H1 (cell line): Measurements from ENCODE around the gene ZNF683. TPM values are rescaled to one million over a fixed set of nuclear protein-coding genes. Genes with fewer than 3 reads are reported as not detected.

ENCODE experiments used
- CTCF ChIA-PET: fragments of 300-600 bp; sonication (Branson Sonifier 250); formaldehyde crosslinking; loops from one replicate; lab custom pipeline; 2021; ENCODE audit not compliant: partially characterized antibody; lab: Charles Lee
- POLR2A ChIA-PET: fragments of 300-600 bp; sonication (Branson Sonifier 250); formaldehyde crosslinking; loops from one replicate; lab custom pipeline; 2021; ENCODE audit warnings: inconsistent platforms; ENCODE audit not compliant: partially characterized antibody; lab: Charles Lee
- DNase-seq, 2 experiments: peaks; one replicate each; pipeline versions ENCODE4 v3.0.0 to v3.0.0-alpha.2; 2010 to 2022; ENCODE audit warnings: low spot score in 2 of 2, low read depth in 1 of 2, mixed read lengths in 1 of 2
- FAIRE-seq: peaks from 2 replicates; lab custom pipeline; 2011; peaks lifted over from hg19 to GRCh38; lab: Jason Lieb, UNC
- H2AFZ ChIP-seq: 2 replicates; pipeline ENCODE4 v1.8.1; 2012; ENCODE audit warnings: low read length, inconsistent platforms
- H2AK5ac ChIP-seq: 2 replicates; pipeline ENCODE4 v1.6.1; 2013; ENCODE audit warnings: low read depth, low read length
- H2BK120ac ChIP-seq: replicated peaks from 2 replicates; pipeline ENCODE3; 2013; ENCODE audit warnings: low read depth, low read length, inconsistent platforms
- H2BK12ac ChIP-seq: 2 replicates; pipeline ENCODE4 v1.6.1; 2013; ENCODE audit warnings: low read depth, low read length
- H2BK15ac ChIP-seq: 2 replicates; pipeline ENCODE4 v1.6.1; 2013; ENCODE audit warnings: low read length
- H2BK20ac ChIP-seq: 2 replicates; pipeline ENCODE4 v1.6.1; 2013; ENCODE audit warnings: low read length
- H2BK5ac ChIP-seq: 2 replicates; pipeline ENCODE4 v1.6.1; 2013; ENCODE audit warnings: low read depth, low read length
- H3K14ac ChIP-seq: 2 replicates; pipeline ENCODE4 v1.6.1; 2013; ENCODE audit warnings: inconsistent platforms; ENCODE audit not compliant: insufficient read length
- H3K18ac ChIP-seq: 2 replicates; pipeline ENCODE4 v1.6.1; 2013; ENCODE audit warnings: low read length; ENCODE audit errors: extremely low read depth
- H3K23ac ChIP-seq: 2 replicates; pipeline ENCODE4 v1.6.1; 2013; ENCODE audit warnings: inconsistent platforms; ENCODE audit not compliant: insufficient read length
- H3K23me2 ChIP-seq: 2 replicates; pipeline ENCODE4 v1.6.1; 2013; ENCODE audit warnings: low read depth, low read length
- H3K27ac ChIP-seq: 2 replicates; pipeline ENCODE4 v1.6.1; 2011; ENCODE audit warnings: low read depth, low read length, inconsistent platforms
- H3K27me3 ChIP-seq, 4 experiments: replicated peaks in 1 of 4; 1 replicate in 1 of 4; 2 replicates in 3 of 4; pipeline versions ENCODE4 v1.6.1 to v1.8.1; 2011 to 2013; ENCODE audit warnings: low read length in 3 of 4, mild to moderate bottlenecking in 3 of 4, inconsistent platforms in 2 of 4, mixed read lengths in 2 of 4, moderate library complexity in 1 of 4; ENCODE audit not compliant: control insufficient read depth in 3 of 4, insufficient read depth in 3 of 4; ENCODE audit errors: extremely low read depth in 1 of 4
- H3K36me3 ChIP-seq, 4 experiments: 2 replicates each; pipeline versions ENCODE4 v1.6.1 to v1.8.1; 2011 to 2013; ENCODE audit warnings: mild to moderate bottlenecking in 4 of 4, low read length in 3 of 4, moderate library complexity in 2 of 4, control low read depth in 1 of 4, inconsistent platforms in 1 of 4; ENCODE audit not compliant: insufficient read depth in 4 of 4, control insufficient read depth in 2 of 4
- H3K4ac ChIP-seq: replicated peaks from 2 replicates; pipeline ENCODE3; 2013; ENCODE audit warnings: low read length, low read depth, mixed read lengths, inconsistent platforms; ENCODE audit not compliant: insufficient read length
- H3K4me1 ChIP-seq, 4 experiments: replicated peaks in 1 of 4; 1 replicate in 1 of 4; 2 replicates in 3 of 4; pipeline versions ENCODE4 v1.6.1 to v1.8.1; 2011 to 2013; ENCODE audit warnings: low read length in 3 of 4, inconsistent platforms in 2 of 4, mixed read lengths in 1 of 4; ENCODE audit not compliant: insufficient read depth in 4 of 4, control insufficient read depth in 3 of 4
- H3K4me2 ChIP-seq, 2 experiments: 2 replicates each; pipeline versions ENCODE4 v1.6.1 to v1.8.1; 2011 to 2013; ENCODE audit warnings: low read depth in 2 of 2, low read length in 2 of 2, control low read depth in 1 of 2, inconsistent platforms in 1 of 2, mild to moderate bottlenecking in 1 of 2; ENCODE audit not compliant: insufficient read depth in 1 of 2
- H3K4me3 ChIP-seq, 4 experiments: fragments of 200-600, 300-600 bp in 1 of 4; sonication (generic), shearing (Covaris generic), sonication (Bioruptor Twin) in 1 of 4; 2 replicates each; pipeline versions ENCODE4 v1.5.1 to v1.8.1; 2011 to 2016; ENCODE audit warnings: low read length in 4 of 4, low read depth in 3 of 4, control low read depth in 2 of 4, inconsistent platforms in 2 of 4, mild to moderate bottlenecking in 2 of 4, mixed read lengths in 1 of 4, moderate library complexity in 1 of 4; ENCODE audit not compliant: insufficient read depth in 2 of 4; ENCODE audit errors: extremely low read depth in 1 of 4
- H3K56ac ChIP-seq: replicated peaks from 2 replicates; pipeline ENCODE3; 2013; ENCODE audit warnings: low read depth, mild to moderate bottlenecking, mixed read lengths, low read length, inconsistent platforms; ENCODE audit not compliant: insufficient read length
- H3K79me1 ChIP-seq: 2 replicates; pipeline ENCODE4 v1.6.1; 2013; ENCODE audit warnings: low read depth, low read length, control low read depth
- H3K79me2 ChIP-seq, 2 experiments: 2 replicates each; pipeline versions ENCODE4 v1.6.1 to v1.8.1; 2012 to 2013; ENCODE audit warnings: low read length in 2 of 2, mild to moderate bottlenecking in 2 of 2, inconsistent platforms in 1 of 2; ENCODE audit not compliant: insufficient read depth in 2 of 2, control insufficient read depth in 1 of 2
- H3K9ac ChIP-seq, 4 experiments: replicated peaks in 1 of 4; 1 replicate in 1 of 4; 2 replicates in 3 of 4; pipeline versions ENCODE4 v1.6.1 to v1.8.1; 2011 to 2013; ENCODE audit warnings: low read depth in 3 of 4, low read length in 3 of 4, control low read depth in 2 of 4, mild to moderate bottlenecking in 2 of 4, moderate library complexity in 2 of 4, inconsistent platforms in 1 of 4; ENCODE audit errors: extremely low read depth in 1 of 4
- H3K9me3 ChIP-seq, 2 experiments: 2 replicates each; pipeline versions ENCODE4 v1.6.1 to v1.8.1; 2012 to 2013; ENCODE audit warnings: mild to moderate bottlenecking in 2 of 2, moderate library complexity in 2 of 2, control low read depth in 1 of 2, inconsistent platforms in 1 of 2, low read depth in 1 of 2, low read length in 1 of 2, mixed read lengths in 1 of 2; ENCODE audit not compliant: insufficient read depth in 2 of 2
- H4K20me1 ChIP-seq, 2 experiments: replicated peaks in 1 of 2; 2 replicates each; pipeline versions ENCODE3 to v1.8.1; 2011 to 2013; ENCODE audit warnings: inconsistent platforms in 2 of 2, low read length in 2 of 2, mild to moderate bottlenecking in 1 of 2; ENCODE audit not compliant: insufficient read depth in 2 of 2, control insufficient read depth in 1 of 2
- H4K5ac ChIP-seq: 2 replicates; pipeline ENCODE4 v1.6.1; 2013; ENCODE audit warnings: low read length, low read depth, mixed read lengths, inconsistent platforms; ENCODE audit not compliant: insufficient read length
- H4K8ac ChIP-seq: 2 replicates; pipeline ENCODE4 v1.8.0; 2013; ENCODE audit warnings: mild to moderate bottlenecking, moderate library complexity, low read length, inconsistent platforms; ENCODE audit not compliant: insufficient read depth; ENCODE audit errors: extremely low read depth
- H4K91ac ChIP-seq: replicated peaks from 2 replicates; pipeline ENCODE3; 2013; ENCODE audit warnings: low read length, mixed read lengths, inconsistent platforms; ENCODE audit not compliant: insufficient read length
- ASH2L ChIP-seq: fragments of 200-600, 300-600 bp; sonication (generic); IDR thresholded peaks from one replicate; pipeline ENCODE4 v1.7.1; 2017; ENCODE audit warnings: low read length
- BCL11A ChIP-seq, 2 experiments: IDR thresholded peaks; one replicate each; pipeline ENCODE4 v1.6.1; 2011; ENCODE audit warnings: low read depth in 2 of 2, low read length in 2 of 2, mild to moderate bottlenecking in 2 of 2
- CBX8 ChIP-seq: fragments of 300-800, 300-1000 bp; sonication (generic); IDR thresholded peaks from 2 replicates; pipeline ENCODE4 v1.7.1; 2016; ENCODE audit warnings: low read depth, low read length, borderline replicate concordance
- CHD1 ChIP-seq: IDR thresholded peaks from 2 replicates; pipeline ENCODE4 v1.6.1; 2012; ENCODE audit warnings: low read depth, low read length, improper control_type of control experiment
- CHD2 ChIP-seq: IDR thresholded peaks from 2 replicates; pipeline ENCODE4 v1.6.1; 2012; ENCODE audit warnings: low read length, improper control_type of control experiment
- KDM1A ChIP-seq: fragments of 200-600, 300-600 bp; sonication (generic); IDR thresholded peaks from 2 replicates; pipeline ENCODE4 v1.7.1; 2016; ENCODE audit warnings: mild to moderate bottlenecking, low read length, borderline replicate concordance
- KDM5A ChIP-seq: fragments of 200-600 bp; IDR thresholded peaks from 2 replicates; pipeline ENCODE4 v1.7.1; 2012; ENCODE audit warnings: mild to moderate bottlenecking, low read length, inconsistent platforms, mixed read lengths
- MAFK ChIP-seq: IDR thresholded peaks from 2 replicates; pipeline ENCODE4 v1.6.1; 2012; ENCODE audit warnings: low read depth, mild to moderate bottlenecking, improper control_type of control experiment, low read length
- PHF8 ChIP-seq: fragments of 200-600 bp; sonication (generic); conservative IDR thresholded peaks from 2 replicates; pipeline ENCODE4 v1.7.1; 2012; ENCODE audit warnings: low read depth, mild to moderate bottlenecking, inconsistent platforms, low read length, moderate library complexity
- POU5F1 ChIP-seq: IDR thresholded peaks from 2 replicates; pipeline ENCODE4 v1.6.1; 2011; ENCODE audit warnings: low read depth, mild to moderate bottlenecking, low read length, moderate library complexity
- RAD21 ChIP-seq, 2 experiments: IDR thresholded peaks in 1 of 2; conservative IDR thresholded peaks in 1 of 2; 2 replicates each; pipeline ENCODE4 v1.6.1; 2011; ENCODE audit warnings: low read depth in 2 of 2, low read length in 2 of 2, improper control_type of control experiment in 1 of 2, inconsistent platforms in 1 of 2, mild to moderate bottlenecking in 1 of 2, moderate library complexity in 1 of 2
- SP4 ChIP-seq: IDR thresholded peaks from 2 replicates; pipeline ENCODE4 v1.6.1; 2012; ENCODE audit warnings: low read length, inconsistent platforms
- YY1 ChIP-seq: IDR thresholded peaks from 2 replicates; pipeline ENCODE4 v1.6.1; 2011; ENCODE audit warnings: low read depth, mild to moderate bottlenecking, low read length
- ZNF274 ChIP-seq: IDR thresholded peaks from 2 replicates; pipeline ENCODE4 v1.7.0; 2012; ENCODE audit warnings: low read length, borderline replicate concordance; ENCODE audit errors: extremely low read depth
- WGBS, 2 experiments: shearing (Covaris generic) in 1 of 2; methylation state at CpG; one replicate each; pipeline versions ENCODE4 v1.1.6 to v1.1.7; 2013 to 2015; ENCODE audit warnings: low lambda C conversion rate in 2 of 2, mixed read lengths in 2 of 2, inconsistent platforms in 1 of 2, low coverage in 1 of 2, missing lambda C conversion rate in 1 of 2; ENCODE audit not compliant: insufficient replicate concordance in 2 of 2, insufficient coverage in 1 of 2, insufficient read length in 1 of 2; ENCODE audit errors: extremely low coverage in 1 of 2, missing lambda C conversion rate in 1 of 2; 5-methylcytosine and 5-hydroxymethylcytosine counted together
- polyA plus RNA-seq, 7 experiments: library from polyadenylated mRNA; depleted of rRNA in 3 of 7; stranded (reverse) in 5 of 7; unstranded in 2 of 7; fragments of >200 nt in 5 of 7; fragments of 200-250 nt in 2 of 7; gene quantifications; 1 replicate in 5 of 7; 2 replicates in 1 of 7; 4 replicates in 1 of 7; pipeline versions ENCODE4 v1.2.1 to v1.2.3, GENCODE V29; 2011 to 2013; ENCODE audit warnings: missing spikeins in 2 of 7, mixed read lengths in 2 of 7
- total RNA-seq: library from RNA; stranded (reverse); fragmentation: NEBNext Ultra II Directional; extraction: Animal tissue kit (Norgen Biotek cat#: 25700); gene quantifications from 2 replicates; pipeline ENCODE4 v1.2.1, GENCODE V29; 2021
- TF ChIP-seq, protein P1 (sequence below): IDR thresholded peaks from 2 replicates; pipeline ENCODE4 v1.6.1; 2011; ENCODE audit warnings: low read depth, mild to moderate bottlenecking, low read length; ENCODE audit not compliant: insufficient read depth

The ZNF683 gene
- total and polyA plus RNA-seq, 2 of the 8 experiments (the other 6 are each of a cell fraction or from before 2014, with no cell fraction given) = not detected

GRCh38 chr1:26323382-26323781 is 49.2 kb downstream of the ZNF683 start:
- no peak overlapping the region for H3K27ac ChIP-seq
- H2BK5ac ChIP-seq = no peak overlapping the region
- H3K36me3 ChIP-seq = peaks cover 7 to 22% (median 18%) of the 10 kb centered on the region in 4 experiments; a peak in 7 of 8 replicates
- 82% methylated on average over 2 of the region's 2 CpGs; no CpG with 5 or more reads in 1 of the 2 experiments for WGBS, 2 experiments
- no peak overlapping the region for H3K56ac ChIP-seq
- H4K8ac ChIP-seq = no peak overlapping the region
- H3K23me2 ChIP-seq = no peaks in the 10 kb centered on the region
- H3K23ac ChIP-seq = no peak overlapping the region
- H4K20me1 ChIP-seq = peaks cover 0 to 2% of the 10 kb centered on the region in 2 experiments
- H2BK20ac ChIP-seq = no peak overlapping the region
- no peak overlapping the region for H3K4me3 ChIP-seq
- H2BK120ac ChIP-seq = no peak overlapping the region
- no peaks in the 10 kb centered on the region for H3K9me3 ChIP-seq
- DNase-seq (no peak), FAIRE-seq (no peak)
- no peak overlapping the region for H3K4ac ChIP-seq
- no peak overlapping the region for H3K9ac ChIP-seq
- H3K14ac ChIP-seq = no peak overlapping the region
- H3K4me2 ChIP-seq = no peak overlapping the region
- no peak overlapping the region for H2AFZ ChIP-seq
- no peaks in the 10 kb centered on the region for H3K27me3 ChIP-seq
- ChIA-PET POLR2A (no interaction called here), CTCF (interaction anchor here (0.8 to 57.0 kb wide), 5 partner anchors 7 to 94 kb away, joined by 4 to 1530 read pairs (median 14); partner anchors contain the start of genes SH3BGRL3 and UBXN11)
- H3K4me1 ChIP-seq = no peaks in the 10 kb centered on the region; a peak in 1 of 7 replicates
- H2BK12ac ChIP-seq = no peak overlapping the region
- no peak overlapping the region for H4K5ac ChIP-seq
- H2AK5ac ChIP-seq = no peak overlapping the region
- no peak overlapping the region for H3K18ac ChIP-seq
- no peak overlapping the region for H4K91ac ChIP-seq
- no peaks in the 10 kb centered on the region for H3K79me2 ChIP-seq
- no peak overlapping the region for H2BK15ac ChIP-seq
- H3K79me1 ChIP-seq = no peaks in the 10 kb centered on the region
- no peak for TF ChIP-seq SP4
- TF ChIP-seq RAD21 (IDR thresholded peaks at IDR 0.05 in 1 of 2, conservative IDR thresholded peaks at IDR 0.05 in 1 of 2; ENCODE audit: low read depth in 2 of 2, low read length in 2 of 2) = no peak
- no peak for TF ChIP-seq PHF8
- TF ChIP-seq CBX8 = no peak
- TF ChIP-seq KDM1A = no peak
- TF ChIP-seq CHD2 = no peak
- no peak for TF ChIP-seq CHD1
- no peak for TF ChIP-seq ASH2L
- no peak for TF ChIP-seq POU5F1
- TF ChIP-seq, protein P1, sequence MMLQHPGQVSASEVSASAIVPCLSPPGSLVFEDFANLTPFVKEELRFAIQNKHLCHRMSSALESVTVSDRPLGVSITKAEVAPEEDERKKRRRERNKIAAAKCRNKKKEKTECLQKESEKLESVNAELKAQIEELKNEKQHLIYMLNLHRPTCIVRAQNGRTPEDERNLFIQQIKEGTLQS = no peak
- no peak for TF ChIP-seq BCL11A (IDR thresholded peaks at IDR 0.05; ENCODE audit: low read depth in 2 of 2, low read length in 2 of 2)
- no peak for TF ChIP-seq ZNF274
- no peak for TF ChIP-seq KDM5A
- no peak for TF ChIP-seq MAFK
- no peak for TF ChIP-seq YY1
